ENCODE measurements around the gene CAMTA1. TPM values are rescaled to one million over a fixed set of nuclear protein-coding genes. Genes with fewer than 3 reads are reported as not detected.

The CAMTA1 gene
- total and polyA plus RNA-seq, 3 experiments from 2014 or later, result 60.2 to 79.0 (median 61.7) TPM

GRCh38 chr1:7489586-7489985 lies 704.3 kb downstream of the CAMTA1 start:
- no peaks in the 10 kb centered on the region for H3K36me3 Mint-ChIP-seq
- Histone ChIP-seq H3K9me3 (ENCODE audit: low read length) (no peaks in the 10 kb centered on the region), H3K4me1 (ENCODE audit: insufficient read depth, low read length) (no peaks in the 10 kb centered on the region), H3K27ac (ENCODE audit: low read depth, low read length) (no peak overlapping the region), H3K4me3 (ENCODE audit: low read length) (no peak overlapping the region), H3K36me3 (ENCODE audit: insufficient read depth, low read length) (no peaks in the 10 kb centered on the region), H3K27me3 (ENCODE audit: insufficient read depth, low read length, poor library complexity, severe bottlenecking) (no peaks in the 10 kb centered on the region)
- DNase-seq, result no peak
- H3K9me3 Mint-ChIP-seq, result peaks cover 0 to 2% (median 0%) of the 10 kb centered on the region in 5 donors
- POLR2A ChIA-PET, result no interaction called here
- CTCF ChIA-PET, result no interaction called here
- no peak overlapping the region for H3K4me3 Mint-ChIP-seq
- H3K27me3 Mint-ChIP-seq, result peaks cover 0 to 8% of the 10 kb centered on the region in 2 donors
- no peaks in the 10 kb centered on the region for H3K4me1 Mint-ChIP-seq
- H3K27ac Mint-ChIP-seq, result no peak overlapping the region

- no peaks in the 10 kb centered on the region for H3K4me1 ChIP-seq (ENCODE audit: insufficient read depth, low read length)
- DNase-seq, result no peak
- Mint-ChIP-seq H3K9me3 (peaks cover 0 to 2% (median 0%) of the 10 kb centered on the region in 5 donors), H3K4me3 (no peak overlapping the region), H3K4me1 (no peaks in the 10 kb centered on the region), H3K27ac (no peak overlapping the region), H3K36me3 (no peaks in the 10 kb centered on the region), H3K27me3 (peaks cover 0 to 5% of the 10 kb centered on the region in 2 donors)
- no peaks in the 10 kb centered on the region for H3K36me3 ChIP-seq (ENCODE audit: insufficient read depth, low read length)
- H3K9me3 ChIP-seq (ENCODE audit: low read length), result no peaks in the 10 kb centered on the region
- ChIA-PET CTCF (no interaction called here), POLR2A (no interaction called here)
- H3K4me3 ChIP-seq (ENCODE audit: low read length), result no peak overlapping the region
- no peaks in the 10 kb centered on the region for H3K27me3 ChIP-seq (ENCODE audit: insufficient read depth, low read length, poor library complexity, severe bottlenecking)
- no peak overlapping the region for H3K27ac ChIP-seq (ENCODE audit: low read depth, low read length)
These were observed 705.3 kb downstream of the CAMTA1 start for GRCh38 chr1:7490576-7490975.

GRCh38 chr1:7491109-7491817 lies 706.0 kb downstream of the CAMTA1 start:
- Mint-ChIP-seq H3K27ac (no peak overlapping the region), H3K27me3 (peaks cover 0 to 5% of the 10 kb centered on the region in 2 donors), H3K4me3 (no peak overlapping the region)

GRCh38 chr1:7491818-7492173 lies 706.5 kb downstream of the CAMTA1 start:
- H3K27me3 ChIP-seq (ENCODE audit: insufficient read depth, low read length, poor library complexity, severe bottlenecking), result no peaks in the 10 kb centered on the region
- POLR2A ChIA-PET, result no interaction called here
- Mint-ChIP-seq H3K4me1 (no peaks in the 10 kb centered on the region), H3K27me3 (peaks cover 0 to 5% of the 10 kb centered on the region in 2 donors), H3K27ac (no peak overlapping the region), H3K9me3 (peaks cover 0 to 2% (median 0%) of the 10 kb centered on the region in 5 donors), H3K36me3 (no peaks in the 10 kb centered on the region), H3K4me3 (no peak overlapping the region)
- no peak for DNase-seq
- no peak overlapping the region for H3K27ac ChIP-seq (ENCODE audit: low read depth, low read length)
- H3K9me3 ChIP-seq (ENCODE audit: low read length), result no peaks in the 10 kb centered on the region
- no peak overlapping the region for H3K4me3 ChIP-seq (ENCODE audit: low read length)
- H3K4me1 ChIP-seq (ENCODE audit: insufficient read depth, low read length), result no peaks in the 10 kb centered on the region
- no peaks in the 10 kb centered on the region for H3K36me3 ChIP-seq (ENCODE audit: insufficient read depth, low read length)
- CTCF ChIA-PET, result no interaction called here

More at GRCh38 chr1:7491109-7491817, 706.0 kb downstream of the CAMTA1 start:
- no peak overlapping the region for H3K4me3 ChIP-seq (ENCODE audit: low read length)
- no peaks in the 10 kb centered on the region for H3K4me1 ChIP-seq (ENCODE audit: insufficient read depth, low read length)
- CTCF ChIA-PET, result no interaction called here
- no peaks in the 10 kb centered on the region for H3K27me3 ChIP-seq (ENCODE audit: insufficient read depth, low read length, poor library complexity, severe bottlenecking)
- no peaks in the 10 kb centered on the region for H3K36me3 ChIP-seq (ENCODE audit: insufficient read depth, low read length)
- no peaks in the 10 kb centered on the region for H3K36me3 Mint-ChIP-seq
- DNase-seq, result no peak
- H3K9me3 Mint-ChIP-seq, result peaks cover 0 to 2% (median 0%) of the 10 kb centered on the region in 5 donors
- POLR2A ChIA-PET, result no interaction called here
- H3K4me1 Mint-ChIP-seq, result no peaks in the 10 kb centered on the region
- H3K27ac ChIP-seq (ENCODE audit: low read depth, low read length), result no peak overlapping the region
- no peaks in the 10 kb centered on the region for H3K9me3 ChIP-seq (ENCODE audit: low read length)

- no peak overlapping the region for H3K27ac ChIP-seq (ENCODE audit: low read depth, low read length)
- Mint-ChIP-seq H3K27ac (no peak overlapping the region), H3K27me3 (peaks cover 0 to 4% of the 10 kb centered on the region in 2 donors), H3K4me3 (no peak overlapping the region), H3K4me1 (no peaks in the 10 kb centered on the region), H3K36me3 (no peaks in the 10 kb centered on the region), H3K9me3 (peaks cover 0 to 2% (median 0%) of the 10 kb centered on the region in 5 donors)
- no peaks in the 10 kb centered on the region for H3K4me1 ChIP-seq (ENCODE audit: insufficient read depth, low read length)
- POLR2A ChIA-PET, result no interaction called here
- H3K27me3 ChIP-seq (ENCODE audit: insufficient read depth, low read length, poor library complexity, severe bottlenecking), result no peaks in the 10 kb centered on the region
- H3K36me3 ChIP-seq (ENCODE audit: insufficient read depth, low read length), result no peaks in the 10 kb centered on the region
- no peak for DNase-seq
- CTCF ChIA-PET, result no interaction called here
- no peaks in the 10 kb centered on the region for H3K9me3 ChIP-seq (ENCODE audit: low read length)
- no peak overlapping the region for H3K4me3 ChIP-seq (ENCODE audit: low read length)
These were observed 708.6 kb downstream of the CAMTA1 start for GRCh38 chr1:7493711-7494454.

- Histone ChIP-seq H3K4me3 (ENCODE audit: low read length) (no peak overlapping the region), H3K36me3 (ENCODE audit: insufficient read depth, low read length) (no peaks in the 10 kb centered on the region), H3K27ac (ENCODE audit: low read depth, low read length) (no peak overlapping the region), H3K27me3 (ENCODE audit: insufficient read depth, low read length, poor library complexity, severe bottlenecking) (no peaks in the 10 kb centered on the region), H3K9me3 (ENCODE audit: low read length) (no peaks in the 10 kb centered on the region), H3K4me1 (ENCODE audit: insufficient read depth, low read length) (no peaks in the 10 kb centered on the region)
- no peaks in the 10 kb centered on the region for H3K4me1 Mint-ChIP-seq
- peaks cover 0 to 5% of the 10 kb centered on the region in 2 donors for H3K27me3 Mint-ChIP-seq
- ChIA-PET CTCF (no interaction called here), POLR2A (no interaction called here)
- no peak for DNase-seq
- H3K36me3 Mint-ChIP-seq, result no peaks in the 10 kb centered on the region
- peaks cover 0 to 2% (median 0%) of the 10 kb centered on the region in 5 donors for H3K9me3 Mint-ChIP-seq
- H3K4me3 Mint-ChIP-seq, result no peak overlapping the region
- no peak overlapping the region for H3K27ac Mint-ChIP-seq
These were observed 710.7 kb downstream of the CAMTA1 start for GRCh38 chr1:7495962-7496361.

GRCh38 chr1:7497107-7497637 lies 711.9 kb downstream of the CAMTA1 start:
- no peak for DNase-seq
- no peaks in the 10 kb centered on the region for H3K9me3 ChIP-seq (ENCODE audit: low read length)
- Mint-ChIP-seq H3K36me3 (no peaks in the 10 kb centered on the region), H3K27ac (no peak overlapping the region), H3K27me3 (peaks cover 0 to 6% of the 10 kb centered on the region in 2 donors), H3K4me1 (no peaks in the 10 kb centered on the region), H3K4me3 (no peak overlapping the region), H3K9me3 (peaks cover 0 to 2% (median 0%) of the 10 kb centered on the region in 5 donors)
- no peaks in the 10 kb centered on the region for H3K36me3 ChIP-seq (ENCODE audit: insufficient read depth, low read length)
- no peak overlapping the region for H3K4me3 ChIP-seq (ENCODE audit: low read length)
- H3K27ac ChIP-seq (ENCODE audit: low read depth, low read length), result no peak overlapping the region
- CTCF ChIA-PET, result no interaction called here
- POLR2A ChIA-PET, result no interaction called here
- no peaks in the 10 kb centered on the region for H3K4me1 ChIP-seq (ENCODE audit: insufficient read depth, low read length)
- no peaks in the 10 kb centered on the region for H3K27me3 ChIP-seq (ENCODE audit: insufficient read depth, low read length, poor library complexity, severe bottlenecking)

- no peak overlapping the region for H3K27ac ChIP-seq (ENCODE audit: low read depth, low read length)
- no peaks in the 10 kb centered on the region for H3K4me1 ChIP-seq (ENCODE audit: insufficient read depth, low read length)
- Mint-ChIP-seq H3K36me3 (no peaks in the 10 kb centered on the region), H3K4me3 (no peak overlapping the region), H3K9me3 (no peaks in the 10 kb centered on the region), H3K27me3 (peaks cover 0 to 2% of the 10 kb centered on the region in 2 donors), H3K4me1 (no peaks in the 10 kb centered on the region), H3K27ac (no peak overlapping the region)
- POLR2A ChIA-PET, result no interaction called here
- no peaks in the 10 kb centered on the region for H3K27me3 ChIP-seq (ENCODE audit: insufficient read depth, low read length, poor library complexity, severe bottlenecking)
- no peak overlapping the region for H3K4me3 ChIP-seq (ENCODE audit: low read length)
- no peak for DNase-seq
- CTCF ChIA-PET, result no interaction called here
- no peaks in the 10 kb centered on the region for H3K36me3 ChIP-seq (ENCODE audit: insufficient read depth, low read length)
- no peaks in the 10 kb centered on the region for H3K9me3 ChIP-seq (ENCODE audit: low read length)
These were observed 715.3 kb downstream of the CAMTA1 start for GRCh38 chr1:7500381-7501083.

Measured in CD8-positive, alpha-beta memory T cell (primary cell).